OCI-LY7 (cell line): ENCODE data around the gene ADAM12.

Experiments
- EZH2phosphoT487 ChIP-seq: fragments of 200-600 bp; sonication (generic); IDR thresholded peaks from 2 replicates; pipeline ENCODE4 v1.6.1; 2018; ENCODE audit warnings: low read depth, borderline replicate concordance, mild to moderate bottlenecking, mixed run types, antibody characterized with exemption, low read length, moderate library complexity, mixed read lengths
- TF ChIP-seq, protein P1 (sequence below): fragments of 200-600 bp; sonication (generic); conservative IDR thresholded peaks from 2 replicates; pipeline ENCODE4 v1.5.1; 2014; ENCODE audit warnings: mild to moderate bottlenecking, antibody characterized with exemption, low read length, moderate library complexity, mixed read lengths

DNA sequence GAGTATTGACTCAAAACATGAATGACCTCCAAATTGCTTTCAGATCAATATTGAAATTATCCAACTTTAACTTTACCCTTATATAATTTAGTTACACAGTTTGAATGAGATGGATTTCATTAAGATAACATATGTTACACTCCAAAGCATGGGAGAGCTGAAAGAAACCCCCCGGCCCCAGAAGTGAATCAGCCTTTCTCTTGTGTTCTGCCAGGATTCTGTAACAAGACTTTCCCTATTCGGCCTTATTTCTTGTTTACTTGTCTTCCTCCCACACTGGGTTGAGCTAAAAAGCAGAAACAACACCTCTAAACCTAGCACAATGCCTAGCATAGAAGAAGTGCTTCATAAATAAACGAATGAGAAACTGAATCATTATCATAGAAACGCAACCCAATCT lies 224.8 kb downstream of the ADAM12 start:
- TF ChIP-seq, protein P1, sequence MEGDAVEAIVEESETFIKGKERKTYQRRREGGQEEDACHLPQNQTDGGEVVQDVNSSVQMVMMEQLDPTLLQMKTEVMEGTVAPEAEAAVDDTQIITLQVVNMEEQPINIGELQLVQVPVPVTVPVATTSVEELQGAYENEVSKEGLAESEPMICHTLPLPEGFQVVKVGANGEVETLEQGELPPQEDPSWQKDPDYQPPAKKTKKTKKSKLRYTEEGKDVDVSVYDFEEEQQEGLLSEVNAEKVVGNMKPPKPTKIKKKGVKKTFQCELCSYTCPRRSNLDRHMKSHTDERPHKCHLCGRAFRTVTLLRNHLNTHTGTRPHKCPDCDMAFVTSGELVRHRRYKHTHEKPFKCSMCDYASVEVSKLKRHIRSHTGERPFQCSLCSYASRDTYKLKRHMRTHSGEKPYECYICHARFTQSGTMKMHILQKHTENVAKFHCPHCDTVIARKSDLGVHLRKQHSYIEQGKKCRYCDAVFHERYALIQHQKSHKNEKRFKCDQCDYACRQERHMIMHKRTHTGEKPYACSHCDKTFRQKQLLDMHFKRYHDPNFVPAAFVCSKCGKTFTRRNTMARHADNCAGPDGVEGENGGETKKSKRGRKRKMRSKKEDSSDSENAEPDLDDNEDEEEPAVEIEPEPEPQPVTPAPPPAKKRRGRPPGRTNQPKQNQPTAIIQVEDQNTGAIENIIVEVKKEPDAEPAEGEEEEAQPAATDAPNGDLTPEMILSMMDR, result no peak
- TF ChIP-seq EZH2phosphoT487, result no peak
